Ishikawa (cell line): ENCODE data around the gene MYEF2.

Experiments
- CEBPB ChIP-seq: IDR thresholded peaks from 2 replicates; pipeline ENCODE4 v1.6.1; 2012
- CREB1 ChIP-seq: IDR thresholded peaks from 2 replicates; pipeline ENCODE4 v1.6.1; 2012; ENCODE audit warnings: low read depth
- EGR1 ChIP-seq: IDR thresholded peaks from 2 replicates; pipeline ENCODE4 v1.6.1; 2012
- EP300 ChIP-seq: IDR thresholded peaks from 2 replicates; pipeline ENCODE4 v1.6.1; 2012; ENCODE audit warnings: borderline replicate concordance
- FOXM1 ChIP-seq: IDR thresholded peaks from 2 replicates; pipeline ENCODE4 v1.6.1; 2012; ENCODE audit warnings: low read depth, borderline replicate concordance
- MAX ChIP-seq: IDR thresholded peaks from 2 replicates; pipeline ENCODE4 v1.6.1; 2012
- NFIC ChIP-seq: IDR thresholded peaks from 2 replicates; pipeline ENCODE4 v1.6.1; 2012
- RAD21 ChIP-seq: IDR thresholded peaks from 2 replicates; pipeline ENCODE4 v1.6.1; 2012; ENCODE audit warnings: low read depth
- REST ChIP-seq: IDR thresholded peaks from 2 replicates; pipeline ENCODE4 v1.6.1; 2012; ENCODE audit warnings: low read depth, mild to moderate bottlenecking
- TAF1 ChIP-seq: IDR thresholded peaks from 2 replicates; pipeline ENCODE4 v1.6.1; 2012; ENCODE audit warnings: low read depth, mild to moderate bottlenecking
- TCF12 ChIP-seq: IDR thresholded peaks from 2 replicates; pipeline ENCODE4 v1.6.1; 2012; ENCODE audit warnings: low read depth
- TEAD4 ChIP-seq: IDR thresholded peaks from 2 replicates; pipeline ENCODE4 v1.6.1; 2012
- USF1 ChIP-seq: IDR thresholded peaks from 2 replicates; pipeline ENCODE4 v1.6.1; 2012
- YY1 ChIP-seq: IDR thresholded peaks from 2 replicates; pipeline ENCODE4 v1.6.1; 2012; ENCODE audit warnings: low read depth
- ZBTB7A ChIP-seq: IDR thresholded peaks from 2 replicates; pipeline ENCODE4 v1.6.1; 2012; ENCODE audit warnings: low read depth

Gene MYEF2

GRCh38 chr15:48177766-48178647 lies at the start of gene MYEF2:
TSS of gene MYEF2 (minus strand) at chr15:48178295. CDS start at chr15:48178237, 58 bp downstream.
- TF ChIP-seq MAX = peak; percentile 93
- TF ChIP-seq EP300 = no peak
- peak; percentile 89 for TF ChIP-seq YY1
- 0 out of 2 replicates have a peak, but pooled peaks have one; percentile 35 for TF ChIP-seq TAF1
- TF ChIP-seq NFIC = no peak
- no peak for TF ChIP-seq RAD21

- TF ChIP-seq MAX (no peak), NFIC (no peak), REST (no peak), EGR1 (no peak), EP300 (no peak), USF1 (no peak), YY1 (no peak), TEAD4 (no peak), FOXM1 (no peak), RAD21 (no peak), TCF12 (no peak), TAF1 (no peak), CEBPB (no peak), ZBTB7A (no peak), CREB1 (no peak)
Observed at GRCh38 chr15:48225771-48226170, 47.7 kb upstream of the MYEF2 start.

GRCh38 chr15:48222627-48223026 lies 44.5 kb upstream of the MYEF2 start:
- no peak for TF ChIP-seq TEAD4
- TF ChIP-seq RAD21 = no peak
- TF ChIP-seq NFIC = no peak
- no peak for TF ChIP-seq TCF12

GRCh38 chr15:48221885-48222284 lies 43.8 kb upstream of the MYEF2 start:
- TF ChIP-seq TCF12 (no peak), MAX (no peak), RAD21 (no peak), REST (no peak), CEBPB (no peak), TAF1 (no peak), USF1 (no peak), EGR1 (no peak), CREB1 (no peak), EP300 (no peak), ZBTB7A (no peak), NFIC (no peak), YY1 (no peak), FOXM1 (no peak)

GRCh38 chr15:48221261-48221660 lies 43.2 kb upstream of the MYEF2 start:
- TF ChIP-seq TCF12 (no peak), FOXM1 (no peak), USF1 (no peak), MAX (no peak), YY1 (no peak), EP300 (no peak), ZBTB7A (no peak), TAF1 (no peak), NFIC (no peak), CEBPB (no peak), TEAD4 (no peak), REST (no peak), EGR1 (no peak), RAD21 (no peak), CREB1 (no peak)
